Psoas muscle (tissue), 8 donors: ENCODE data around the gene PRSS27. TPM values are rescaled to one million over a fixed set of nuclear protein-coding genes. Genes with fewer than 3 reads are reported as not detected.

Experiments used
- ATAC-seq, 4 donors: fragments of 200-7000 bp; cut with Tn5 transposase; one replicate each; pipeline ENCODE4 v1.9.1; 2020; ENCODE audit warnings: moderate library complexity in 3 of 4, mild to moderate bottlenecking in 2 of 4
- DNase-seq, 2 donors: peaks; one replicate each; pipeline ENCODE4 v3.0.0-alpha.2; 2020
- H3K27ac ChIP-seq: fragments of 200-600 bp; one replicate; pipeline ENCODE4 v1.8.0; 2022
- H3K27me3 ChIP-seq, 3 donors: fragments of 200-600 bp in 1 of 3; one replicate each; pipeline versions ENCODE4 v1.6.1 to v1.8.0; 2013 to 2022; ENCODE audit warnings: low read length in 2 of 3, mild to moderate bottlenecking in 2 of 3, moderate library complexity in 1 of 3; ENCODE audit not compliant: insufficient read depth in 3 of 3
- H3K36me3 ChIP-seq, 2 donors: fragments of 200-600 bp in 1 of 2; one replicate each; pipeline versions ENCODE4 v1.6.1 to v1.8.0; 2013 to 2022; ENCODE audit warnings: low read depth in 1 of 2, mild to moderate bottlenecking in 1 of 2, moderate library complexity in 1 of 2; ENCODE audit not compliant: insufficient read depth in 1 of 2
- H3K4me1 ChIP-seq: fragments of 200-600 bp; one replicate; pipeline ENCODE4 v1.8.0; 2022
- H3K4me3 ChIP-seq: fragments of 200-600 bp; one replicate; pipeline ENCODE4 v1.8.0; 2022; ENCODE audit warnings: mild to moderate bottlenecking
- H3K9me3 ChIP-seq: fragments of 200-600 bp; one replicate; pipeline ENCODE4 v1.8.0; 2022
- WGBS, 3 donors: extraction: QIAGEN DNeasy Blood & Tissue Kit; methylation state at CpG; one replicate each; pipeline versions ENCODE4 v1.1.6 to v1.1.7; 2013; 5-methylcytosine and 5-hydroxymethylcytosine counted together
- intact Hi-C, 2 donors: fragments of 100-400 bp; cut with DNase I; formaldehyde crosslinking; loops; one replicate each; pipeline versions ENCODE4 v1.11.0 to v1.14.2; 2022
- polyA plus RNA-seq, 3 donors: library from polyadenylated mRNA; stranded (reverse); fragments of 200-250 nt; gene quantifications; one replicate each; pipeline ENCODE4 v1.2.3, GENCODE V29; 2013
- total RNA-seq, 4 donors: library from RNA; stranded (reverse); fragmentation: NEBNext Ultra II Directional in 2 of 4; extraction: Animal tissue kit (Norgen Biotek cat#: 25700) in 2 of 4; gene quantifications; one replicate each; pipeline versions ENCODE4 v1.2.1 to v1.2.4, GENCODE V29; 2021 to 2023
- TF ChIP-seq, protein P1 (sequence below): fragments of 200-600 bp; IDR thresholded peaks from one replicate; pipeline ENCODE4 v1.8.0; 2022; ENCODE audit warnings: antibody characterized with exemption
- donor health status: healthy with polysubstance abuse.
- donor health status: DM: no; HTN: no; CAD: no; lungs with moderate emphysema.
- donor health status: Bipolar disorder and iron deficiency.
- donor health status: healthy.
- donor health status: DM: yes; HTN: yes; CAD: no.
- donor health status: DM: no; HTN: no; CAD: no.
- donor health status: DM: no; HTN: no; CAD: no.
- donor health status: DM: yes; HTN: yes; CAD: no.

Gene PRSS27
- total and polyA plus RNA-seq, 7 donors = 0.07 to 0.34 (median 0.20) TPM; not detected in 2

DNA sequence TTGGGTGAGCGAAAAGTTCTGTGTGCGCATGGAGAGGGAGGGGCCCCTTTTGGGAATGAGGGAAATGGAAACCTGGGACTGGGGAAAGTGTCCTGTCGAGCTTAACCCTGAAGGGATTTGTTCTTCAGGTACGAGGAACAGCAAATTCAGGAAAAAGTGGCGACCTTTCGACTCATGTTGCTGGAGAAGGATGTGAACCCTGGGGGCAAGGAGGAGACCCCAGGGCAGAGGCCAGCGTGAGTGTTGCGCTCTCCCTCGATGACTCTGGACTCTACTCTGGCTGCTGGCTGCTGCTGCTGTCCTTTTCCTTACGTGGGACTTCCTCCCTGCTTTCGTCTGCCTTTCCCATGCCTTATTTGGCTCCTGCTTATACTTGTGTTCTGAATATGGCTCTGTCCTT, 37.3 kb upstream of the PRSS27 start:
- H3K9me3 ChIP-seq = no peaks in the 10 kb centered on the region
- H3K4me1 ChIP-seq = peaks cover 39% of the 10 kb centered on the region
- no peak for DNase-seq
- H3K27ac ChIP-seq = peak overlapping the region; percentile 46
- no peak for ATAC-seq
- intact Hi-C loops = no loop called here
- no peaks in the 10 kb centered on the region for H3K27me3 ChIP-seq
- H3K4me3 ChIP-seq = peak overlapping the region; percentile 96
- H3K36me3 ChIP-seq = peaks cover 17 to 64% of the 10 kb centered on the region in 2 donors
- TF ChIP-seq, protein P1, sequence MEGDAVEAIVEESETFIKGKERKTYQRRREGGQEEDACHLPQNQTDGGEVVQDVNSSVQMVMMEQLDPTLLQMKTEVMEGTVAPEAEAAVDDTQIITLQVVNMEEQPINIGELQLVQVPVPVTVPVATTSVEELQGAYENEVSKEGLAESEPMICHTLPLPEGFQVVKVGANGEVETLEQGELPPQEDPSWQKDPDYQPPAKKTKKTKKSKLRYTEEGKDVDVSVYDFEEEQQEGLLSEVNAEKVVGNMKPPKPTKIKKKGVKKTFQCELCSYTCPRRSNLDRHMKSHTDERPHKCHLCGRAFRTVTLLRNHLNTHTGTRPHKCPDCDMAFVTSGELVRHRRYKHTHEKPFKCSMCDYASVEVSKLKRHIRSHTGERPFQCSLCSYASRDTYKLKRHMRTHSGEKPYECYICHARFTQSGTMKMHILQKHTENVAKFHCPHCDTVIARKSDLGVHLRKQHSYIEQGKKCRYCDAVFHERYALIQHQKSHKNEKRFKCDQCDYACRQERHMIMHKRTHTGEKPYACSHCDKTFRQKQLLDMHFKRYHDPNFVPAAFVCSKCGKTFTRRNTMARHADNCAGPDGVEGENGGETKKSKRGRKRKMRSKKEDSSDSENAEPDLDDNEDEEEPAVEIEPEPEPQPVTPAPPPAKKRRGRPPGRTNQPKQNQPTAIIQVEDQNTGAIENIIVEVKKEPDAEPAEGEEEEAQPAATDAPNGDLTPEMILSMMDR = no peak
- 54 to 61% (median 55%) methylated on average over 11 of the region's 11 CpGs for WGBS, 3 donors

DNA sequence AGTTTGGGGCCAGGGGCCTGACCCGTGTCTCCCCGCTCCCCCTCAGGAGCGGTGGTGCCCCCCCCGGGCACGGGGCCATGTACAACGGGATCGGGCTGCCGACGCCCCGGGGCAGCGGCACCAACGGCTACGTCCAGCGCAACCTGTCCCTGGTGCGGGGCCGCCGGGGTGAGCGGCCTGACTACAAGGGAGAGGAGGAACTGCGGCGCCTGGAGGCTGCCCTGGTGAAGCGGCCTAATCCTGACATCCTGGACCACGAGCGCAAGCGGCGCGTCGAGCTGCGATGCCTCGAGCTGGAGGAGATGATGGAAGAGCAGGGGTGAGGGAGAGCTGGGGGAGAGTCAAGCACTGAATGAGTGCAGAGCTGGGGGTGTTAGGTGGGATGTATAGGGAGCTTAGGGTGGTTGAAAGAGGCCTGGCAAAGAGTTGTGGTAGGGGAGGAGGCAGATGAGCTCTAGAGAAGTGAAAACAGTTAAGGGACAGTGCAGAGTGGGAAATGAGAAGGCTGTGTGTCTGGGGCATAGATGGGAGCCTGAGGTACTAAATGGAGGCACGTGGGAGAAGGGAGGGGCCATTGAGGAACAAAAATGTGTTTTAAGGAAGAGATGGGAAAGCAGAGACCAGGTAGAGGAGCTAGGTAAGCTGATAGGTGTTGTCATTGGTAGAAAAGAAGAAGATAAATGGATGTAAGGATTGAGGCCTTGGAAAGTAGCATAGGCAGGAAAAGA, 36.4 kb upstream of the PRSS27 start:
- Histone ChIP-seq H3K27me3 (no peaks in the 10 kb centered on the region), H3K9me3 (no peaks in the 10 kb centered on the region), H3K4me1 (peaks cover 44% of the 10 kb centered on the region), H3K36me3 (peaks cover 14 to 55% of the 10 kb centered on the region in 2 donors), H3K4me3 (peak overlapping the region; percentile 96), H3K27ac (peak overlapping the region; percentile 37)
- ATAC-seq = no peak
- 76 to 87% (median 86%) methylated on average over 30 of the region's 30 CpGs for WGBS, 3 donors
- peak in 1 of 2 donors; percentile 8 for DNase-seq
- TF ChIP-seq, protein P1 = no peak
- intact Hi-C loops = no loop called here

DNA sequence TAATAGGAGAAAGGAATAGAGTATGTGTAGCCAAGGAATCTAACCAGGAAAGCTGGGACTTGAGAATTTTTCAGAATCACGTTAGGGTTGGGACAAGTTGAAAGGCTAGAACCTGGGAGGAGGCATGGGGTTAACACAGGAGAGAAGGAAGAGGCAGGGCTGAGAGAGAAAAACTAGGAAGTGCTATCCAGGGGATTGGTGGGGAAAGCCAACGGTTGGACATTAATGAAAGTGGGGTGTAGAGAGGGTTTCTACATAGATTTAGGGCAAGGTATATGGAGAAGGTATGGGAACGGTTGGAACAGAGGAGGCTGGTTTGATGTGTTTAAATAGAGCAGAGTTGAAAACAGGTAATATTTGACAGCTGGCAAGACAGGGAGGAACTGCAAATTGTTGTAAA, 35.1 kb upstream of the PRSS27 start:
- TF ChIP-seq, protein P1 = no peak
- ATAC-seq (no peak), DNase-seq (no peak)
- 9 to 17% (median 10%) methylated on average over 3 of the region's 3 CpGs for WGBS, 3 donors
- Histone ChIP-seq H3K4me3 (peak overlapping the region; percentile 96), H3K27ac (peak overlapping the region; percentile 37), H3K36me3 (peaks cover 14 to 42% of the 10 kb centered on the region in 2 donors), H3K4me1 (peaks cover 47% of the 10 kb centered on the region), H3K27me3 (no peaks in the 10 kb centered on the region), H3K9me3 (no peaks in the 10 kb centered on the region)
- intact Hi-C loops = loop anchor here in 1 of 2 donors (2.0 kb wide), 1 partner anchor 16 kb away; no protein-coding TSS in a partner anchor

DNA sequence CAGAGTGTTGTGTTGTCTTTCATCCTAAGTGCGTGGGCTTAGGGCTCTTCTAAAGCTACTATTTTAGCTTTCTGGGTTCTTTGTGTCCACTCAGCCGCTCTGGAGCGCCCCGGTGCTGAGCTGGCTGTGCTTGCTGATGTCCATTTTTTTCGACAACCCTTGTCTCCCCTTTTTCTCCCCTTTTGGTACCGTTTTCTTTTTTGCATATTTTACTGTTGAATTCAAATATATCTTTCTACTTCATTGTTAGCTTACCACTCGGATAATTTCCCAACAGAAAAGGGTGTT, 33.7 kb upstream of the PRSS27 start:
- no peaks in the 10 kb centered on the region for H3K27me3 ChIP-seq
- ATAC-seq (no peak), DNase-seq (no peak)
- peak overlapping the region; percentile 97 for H3K27ac ChIP-seq
- WGBS, 3 donors = 2 to 3% (median 2%) methylated on average over 7 of the region's 7 CpGs
- H3K4me3 ChIP-seq = peak overlapping the region; percentile 96
- intact Hi-C loops = loop anchor here in 1 of 2 donors (2.0 kb wide), 1 partner anchor 17 kb away; no protein-coding TSS in a partner anchor
- no peaks in the 10 kb centered on the region for H3K9me3 ChIP-seq
- peaks cover 47% of the 10 kb centered on the region for H3K4me1 ChIP-seq
- TF ChIP-seq, protein P1 = no peak
- peaks cover 6 to 33% of the 10 kb centered on the region in 2 donors for H3K36me3 ChIP-seq
